HG02798 (cell line): ENCODE measurements around the gene TMEM114.

Experiments
- ATAC-seq: cut with Tn5 transposase; IDR thresholded peaks from one replicate; pipeline ENCODE4 v1.9.1; 2021; ENCODE audit warnings: mild to moderate bottlenecking; ENCODE audit not compliant: unreplicated experiment, poor library complexity

Gene TMEM114

GRCh38 chr16:8589900-8590688, at the start of gene TMEM114:
Gene TMEM114, minus strand, starts transcription at chr16:8590511. Its CDS starts 673 bp downstream, at chr16:8589838.
- no peak for ATAC-seq

GRCh38 chr16:8639694-8640093, 49.4 kb upstream of the TMEM114 start:
- no peak for ATAC-seq

GRCh38 chr16:8634991-8635736, 44.9 kb upstream of the TMEM114 start:
- no peak for ATAC-seq

GRCh38 chr16:8632675-8633182, 42.4 kb upstream of the TMEM114 start:
- no peak for ATAC-seq

GRCh38 chr16:8631818-8632465, 41.6 kb upstream of the TMEM114 start:
- ATAC-seq, result no peak

- ATAC-seq, result no peak
Measured at GRCh38 chr16:8631373-8631772, 41.1 kb upstream of the TMEM114 start.

GRCh38 chr16:8630255-8630953, 40.1 kb upstream of the TMEM114 start:
- ATAC-seq, result no peak

GRCh38 chr16:8628981-8629725, 38.8 kb upstream of the TMEM114 start:
- ATAC-seq, result no peak

GRCh38 chr16:8627456-8627855, 37.1 kb upstream of the TMEM114 start:
- no peak for ATAC-seq

- ATAC-seq, result no peak
Measured at GRCh38 chr16:8626946-8627345, 36.6 kb upstream of the TMEM114 start.

- ATAC-seq, result no peak
Measured at GRCh38 chr16:8625491-8626087, 35.3 kb upstream of the TMEM114 start.

- ATAC-seq, result no peak
Measured at GRCh38 chr16:8623634-8624033, 33.3 kb upstream of the TMEM114 start.

GRCh38 chr16:8622315-8622656, 32.0 kb upstream of the TMEM114 start:
- ATAC-seq, result no peak

- ATAC-seq, result peak; percentile 96
Measured at GRCh38 chr16:8621572-8622314, 31.4 kb upstream of the TMEM114 start, which contains the start of gene METTL22. Gene METTL22, plus strand, starts transcription at chr16:8621698. Its CDS starts 3,968 bp downstream, at chr16:8625666.

GRCh38 chr16:8621222-8621571, 30.9 kb upstream of the TMEM114 start:
- no peak for ATAC-seq

- no peak for ATAC-seq
Measured at GRCh38 chr16:8620535-8620934, 30.2 kb upstream of the TMEM114 start.

GRCh38 chr16:8619671-8620370, 29.5 kb upstream of the TMEM114 start:
- ATAC-seq, result no peak

- no peak for ATAC-seq
Measured at GRCh38 chr16:8614435-8615029, 24.2 kb upstream of the TMEM114 start.
